Measurements from ENCODE around the gene WNT7A.
"Not testable (repeated sequence)": the region's sequence is repeated elsewhere in the genome, so short reads cannot be mapped to it uniquely, and the experiment has no call there.

The WNT7A gene

GRCh38 chr3:13857702-13858380, 22.0 kb downstream of the WNT7A start:
- ATAC-seq (ENCODE audit: insufficient read depth, low read depth), result no peak
- Histone ChIP-seq H3K4me3 (ENCODE audit: low read depth in 1 of 2, low read length in 2 of 2) (no peak overlapping the region), H4K20me1 (ENCODE audit: insufficient read depth, low read length) (peaks cover 2% of the 10 kb centered on the region), H3K9ac (ENCODE audit: low read depth, low read length) (no peak overlapping the region), H2AFZ (ENCODE audit: low read depth, low read length) (no peak overlapping the region), H3K36me3 (ENCODE audit: insufficient read depth, low read length) (no peaks in the 10 kb centered on the region), H3K27ac (ENCODE audit: low read length) (no peak overlapping the region), H3K27me3 (ENCODE audit: insufficient read depth, low read length, poor library complexity) (no peaks in the 10 kb centered on the region), H3K9me3 (ENCODE audit: insufficient read depth, low read length, severe bottlenecking) (no peaks in the 10 kb centered on the region), H3K4me2 (ENCODE audit: insufficient read depth, low read length) (no peak overlapping the region), H3K79me2 (ENCODE audit: insufficient read depth, low read length) (no peaks in the 10 kb centered on the region), H3K4me1 (ENCODE audit: insufficient read depth, low read length) (no peaks in the 10 kb centered on the region)
- DNase-seq, result no peak
- TF ChIP-seq EZH2 (IDR thresholded peaks at IDR 0.05; ENCODE audit: borderline replicate concordance, low read depth, low read length, severe bottlenecking) (no peak), CTCF (IDR thresholded peaks at IDR 0.05; ENCODE audit: borderline replicate concordance, extremely low read depth, low read length, poor library complexity, severe bottlenecking) (no peak)

GRCh38 chr3:13856628-13857027, 23.2 kb downstream of the WNT7A start:
- not testable (repeated sequence) for H3K79me2 ChIP-seq (ENCODE audit: insufficient read depth, low read length); ATAC-seq (ENCODE audit: insufficient read depth, low read depth); H3K4me1 ChIP-seq (ENCODE audit: insufficient read depth, low read length)

GRCh38 chr3:13856006-13856405, 23.9 kb downstream of the WNT7A start:
- DNase-seq (no peak), ATAC-seq (ENCODE audit: insufficient read depth, low read depth) (no peak)
- Histone ChIP-seq H3K9me3 (ENCODE audit: insufficient read depth, low read length, severe bottlenecking) (no peaks in the 10 kb centered on the region), H2AFZ (ENCODE audit: low read depth, low read length) (no peak overlapping the region), H3K9ac (ENCODE audit: low read depth, low read length) (no peak overlapping the region), H3K4me3 (ENCODE audit: low read depth in 1 of 2, low read length in 2 of 2) (no peak overlapping the region), H3K4me1 (ENCODE audit: insufficient read depth, low read length) (no peaks in the 10 kb centered on the region), H3K27ac (ENCODE audit: low read length) (no peak overlapping the region), H3K79me2 (ENCODE audit: insufficient read depth, low read length) (no peaks in the 10 kb centered on the region), H3K4me2 (ENCODE audit: insufficient read depth, low read length) (no peak overlapping the region), H4K20me1 (ENCODE audit: insufficient read depth, low read length) (no peaks in the 10 kb centered on the region; the same call in none of the 2 replicates), H3K36me3 (ENCODE audit: insufficient read depth, low read length) (no peaks in the 10 kb centered on the region), H3K27me3 (ENCODE audit: insufficient read depth, low read length, poor library complexity) (no peaks in the 10 kb centered on the region)
- no peak for TF ChIP-seq EZH2 (IDR thresholded peaks at IDR 0.05; ENCODE audit: borderline replicate concordance, low read depth, low read length, severe bottlenecking)
- no peak for TF ChIP-seq CTCF (IDR thresholded peaks at IDR 0.05; ENCODE audit: borderline replicate concordance, extremely low read depth, low read length, poor library complexity, severe bottlenecking)

More at GRCh38 chr3:13856628-13857027, 23.2 kb downstream of the WNT7A start:
- not testable (repeated sequence) for H3K9ac ChIP-seq (ENCODE audit: low read depth, low read length); H3K27ac ChIP-seq (ENCODE audit: low read length); H3K4me2 ChIP-seq (ENCODE audit: insufficient read depth, low read length); H4K20me1 ChIP-seq (ENCODE audit: insufficient read depth, low read length); H3K27me3 ChIP-seq (ENCODE audit: insufficient read depth, low read length, poor library complexity); DNase-seq; H3K9me3 ChIP-seq (ENCODE audit: insufficient read depth, low read length, severe bottlenecking); H2AFZ ChIP-seq (ENCODE audit: low read depth, low read length); H3K36me3 ChIP-seq (ENCODE audit: insufficient read depth, low read length); H3K4me3 ChIP-seq (ENCODE audit: low read depth in 1 of 2, low read length in 2 of 2)

- ATAC-seq (ENCODE audit: insufficient read depth, low read depth) (no peak), DNase-seq (no peak)
- no peak overlapping the region for H3K4me3 ChIP-seq (ENCODE audit: low read depth in 1 of 2, low read length in 2 of 2)
- no peak overlapping the region for H2AFZ ChIP-seq (ENCODE audit: low read depth, low read length)
- no peak overlapping the region for H3K27ac ChIP-seq (ENCODE audit: low read length)
- no peaks in the 10 kb centered on the region; the same call in none of the 2 replicates for H4K20me1 ChIP-seq (ENCODE audit: insufficient read depth, low read length)
- H3K9ac ChIP-seq (ENCODE audit: low read depth, low read length), result no peak overlapping the region
- H3K4me1 ChIP-seq (ENCODE audit: insufficient read depth, low read length), result no peaks in the 10 kb centered on the region
- TF ChIP-seq EZH2 (IDR thresholded peaks at IDR 0.05; ENCODE audit: borderline replicate concordance, low read depth, low read length, severe bottlenecking) (no peak), CTCF (IDR thresholded peaks at IDR 0.05; ENCODE audit: borderline replicate concordance, extremely low read depth, low read length, poor library complexity, severe bottlenecking) (no peak)
- no peaks in the 10 kb centered on the region for H3K79me2 ChIP-seq (ENCODE audit: insufficient read depth, low read length)
- no peak overlapping the region for H3K4me2 ChIP-seq (ENCODE audit: insufficient read depth, low read length)
- no peaks in the 10 kb centered on the region for H3K27me3 ChIP-seq (ENCODE audit: insufficient read depth, low read length, poor library complexity)
- no peaks in the 10 kb centered on the region for H3K36me3 ChIP-seq (ENCODE audit: insufficient read depth, low read length)
- H3K9me3 ChIP-seq (ENCODE audit: insufficient read depth, low read length, severe bottlenecking), result no peaks in the 10 kb centered on the region
Measured at GRCh38 chr3:13854492-13854891, 25.4 kb downstream of the WNT7A start.

Measured in DND-41 (cell line).